GM21576 (cell line): ENCODE results near the gene MTG1.
"Not testable (repeated sequence)": the region's sequence is repeated elsewhere in the genome, so short reads cannot be mapped to it uniquely, and the experiment has no call there.

Experiments used
- ATAC-seq: cut with Tn5 transposase; IDR thresholded peaks from one replicate; pipeline ENCODE4 v1.9.1; 2021; ENCODE audit warnings: mild to moderate bottlenecking, moderate library complexity; ENCODE audit not compliant: unreplicated experiment

The MTG1 gene

GRCh38 chr10:133399123-133399601 is 5.2 kb downstream of the MTG1 start:
- no peak for ATAC-seq

- peak; percentile 75 for ATAC-seq
Observed at GRCh38 chr10:133400624-133401424, 6.9 kb downstream of the MTG1 start.

- peak; percentile 18 for ATAC-seq
Observed at GRCh38 chr10:133401500-133401899, 7.5 kb downstream of the MTG1 start.

GRCh38 chr10:133401981-133402725 is 8.2 kb downstream of the MTG1 start:
- ATAC-seq: no peak

GRCh38 chr10:133403359-133403758 is 9.4 kb downstream of the MTG1 start:
- no peak for ATAC-seq

GRCh38 chr10:133403784-133404183 is 9.8 kb downstream of the MTG1 start:
- no peak for ATAC-seq

GRCh38 chr10:133405272-133405671 is 11.3 kb downstream of the MTG1 start:
- no peak for ATAC-seq

GRCh38 chr10:133405844-133406527 is 12.0 kb downstream of the MTG1 start:
- peak; percentile 44 for ATAC-seq

- ATAC-seq: no peak
Observed at GRCh38 chr10:133411523-133412380, 17.8 kb downstream of the MTG1 start.

- ATAC-seq: no peak
Observed at GRCh38 chr10:133412381-133412711, 18.4 kb downstream of the MTG1 start.

- ATAC-seq: not testable (repeated sequence)
Observed at GRCh38 chr10:133414401-133414800, 20.4 kb downstream of the MTG1 start.

- ATAC-seq: no peak
Observed at GRCh38 chr10:133415752-133416151, 21.8 kb downstream of the MTG1 start.

- ATAC-seq: no peak
Observed at GRCh38 chr10:133418289-133418993, 24.5 kb downstream of the MTG1 start.

- ATAC-seq: no peak
Observed at GRCh38 chr10:133419211-133419950, 25.4 kb downstream of the MTG1 start.

GRCh38 chr10:133420028-133420427 is 26.1 kb downstream of the MTG1 start:
- no peak for ATAC-seq

GRCh38 chr10:133420579-133420978 is 26.6 kb downstream of the MTG1 start:
- ATAC-seq: no peak

- ATAC-seq: no peak
Observed at GRCh38 chr10:133421336-133422222, 27.6 kb downstream of the MTG1 start.

- ATAC-seq: no peak
Observed at GRCh38 chr10:133422223-133422806, 28.4 kb downstream of the MTG1 start.
